ENCODE data around the gene ARHGAP4. TPM values are rescaled to one million over a fixed set of nuclear protein-coding genes. Genes with fewer than 3 reads are reported as not detected.

The ARHGAP4 gene
- total RNA-seq, 1 donor from 2014 or later, result 3.1 TPM

GRCh38 chrX:153961292-153961691 lies 35.2 kb upstream of the ARHGAP4 start:
- H3K9me3 Mint-ChIP-seq (ENCODE audit: low read depth), result no peaks in the 10 kb centered on the region
- no peak overlapping the region for H3K27ac Mint-ChIP-seq (ENCODE audit: unreplicated experiment)
- H3K36me3 Mint-ChIP-seq (ENCODE audit: low read depth), result peaks cover 29% of the 10 kb centered on the region
- TF ChIP-seq CTCF (IDR thresholded peaks at IDR 0.05), result no peak
- no peaks in the 10 kb centered on the region for H3K27me3 Mint-ChIP-seq (ENCODE audit: low read depth)
- no peak overlapping the region for H3K4me3 Mint-ChIP-seq (ENCODE audit: unreplicated experiment)
- H3K4me1 Mint-ChIP-seq (ENCODE audit: low read depth), result peaks cover 5% of the 10 kb centered on the region
- no peak for DNase-seq (ENCODE audit: low spot score)

- H3K4me3 Mint-ChIP-seq (ENCODE audit: unreplicated experiment), result no peak overlapping the region
- no peaks in the 10 kb centered on the region for H3K9me3 Mint-ChIP-seq (ENCODE audit: low read depth)
- H3K27ac Mint-ChIP-seq (ENCODE audit: unreplicated experiment), result no peak overlapping the region
- H3K27me3 Mint-ChIP-seq (ENCODE audit: low read depth), result no peaks in the 10 kb centered on the region
- H3K4me1 Mint-ChIP-seq (ENCODE audit: low read depth), result no peaks in the 10 kb centered on the region
- no peak for DNase-seq (ENCODE audit: low spot score)
- H3K36me3 Mint-ChIP-seq (ENCODE audit: low read depth), result peaks cover 33% of the 10 kb centered on the region
- TF ChIP-seq CTCF (IDR thresholded peaks at IDR 0.05), result no peak
Observed at GRCh38 chrX:153960786-153961185, 34.7 kb upstream of the ARHGAP4 start.

- H3K4me1 Mint-ChIP-seq (ENCODE audit: low read depth), result no peaks in the 10 kb centered on the region
- TF ChIP-seq CTCF (IDR thresholded peaks at IDR 0.05), result no peak
- no peak overlapping the region for H3K27ac Mint-ChIP-seq (ENCODE audit: unreplicated experiment)
- no peak for DNase-seq (ENCODE audit: low spot score)
- H3K9me3 Mint-ChIP-seq (ENCODE audit: low read depth), result no peaks in the 10 kb centered on the region
- H3K36me3 Mint-ChIP-seq (ENCODE audit: low read depth), result peaks cover 37% of the 10 kb centered on the region
- no peak overlapping the region for H3K4me3 Mint-ChIP-seq (ENCODE audit: unreplicated experiment)
- no peaks in the 10 kb centered on the region for H3K27me3 Mint-ChIP-seq (ENCODE audit: low read depth)
Observed at GRCh38 chrX:153960077-153960476, 34.0 kb upstream of the ARHGAP4 start.

GRCh38 chrX:153959649-153960048 lies 33.6 kb upstream of the ARHGAP4 start:
- Mint-ChIP-seq H3K27ac (ENCODE audit: unreplicated experiment) (no peak overlapping the region), H3K9me3 (ENCODE audit: low read depth) (no peaks in the 10 kb centered on the region), H3K4me1 (ENCODE audit: low read depth) (no peaks in the 10 kb centered on the region), H3K36me3 (ENCODE audit: low read depth) (peaks cover 39% of the 10 kb centered on the region), H3K27me3 (ENCODE audit: low read depth) (no peaks in the 10 kb centered on the region), H3K4me3 (ENCODE audit: unreplicated experiment) (no peak overlapping the region)
- TF ChIP-seq CTCF (IDR thresholded peaks at IDR 0.05), result no peak
- DNase-seq (ENCODE audit: low spot score), result no peak

- no peak for DNase-seq (ENCODE audit: low spot score)
- no peaks in the 10 kb centered on the region for H3K27me3 Mint-ChIP-seq (ENCODE audit: low read depth)
- no peaks in the 10 kb centered on the region for H3K9me3 Mint-ChIP-seq (ENCODE audit: low read depth)
- H3K4me1 Mint-ChIP-seq (ENCODE audit: low read depth), result peaks cover 2% of the 10 kb centered on the region
- TF ChIP-seq CTCF (IDR thresholded peaks at IDR 0.05), result no peak
- no peak overlapping the region for H3K4me3 Mint-ChIP-seq (ENCODE audit: unreplicated experiment)
- no peak overlapping the region for H3K27ac Mint-ChIP-seq (ENCODE audit: unreplicated experiment)
- H3K36me3 Mint-ChIP-seq (ENCODE audit: low read depth), result peaks cover 45% of the 10 kb centered on the region
Observed at GRCh38 chrX:153958605-153959004, 32.5 kb upstream of the ARHGAP4 start.

Measured in chondrocyte (in vitro differentiated cells).